GM12878 (cell line): ENCODE measurements around the gene GPT2. TPM values are rescaled to one million over a fixed set of nuclear protein-coding genes. Genes with fewer than 3 reads are reported as not detected.
A peak's percentile ranks its signal among the peaks of the same experiment; 100 is the strongest.

ENCODE experiments used
- ATAC-seq: fragments of 200-7000 bp; cut with Tn5 transposase; 3 replicates; pipeline ENCODE4 v1.9.1; 2020; ENCODE audit warnings: mild to moderate bottlenecking, moderate library complexity
- BruUV-seq: library from RNA; stranded (reverse); fragments of 400-500 nt; replicated peaks from 2 replicates; lab custom pipeline; 2021; lab: Mats Ljungman, UMichigan
- CTCF ChIA-PET: fragments of 300-600 bp; sonication (Branson Sonifier 250); formaldehyde crosslinking; extraction: SDS; loops from one replicate; lab custom pipeline; 2021; ENCODE audit warnings: inconsistent platforms; lab: Yijun Ruan, JAX
- POLR2A ChIA-PET: fragments of 350-600 bp; formaldehyde crosslinking; extraction: SDS; loops from one replicate; lab custom pipeline; 2021; ENCODE audit warnings: inconsistent platforms; lab: Charles Lee
- RAD21 ChIA-PET: fragments of 300-600 bp; sonication (Branson Sonifier 250); formaldehyde crosslinking; loops from one replicate; lab custom pipeline; 2023; ENCODE audit warnings: antibody characterized with exemption; ENCODE audit not compliant: unreplicated experiment; lab: Charles Lee
- SMC1A ChIA-PET: fragments of 300-600 bp; sonication (Branson Sonifier 250); formaldehyde crosslinking; loops from one replicate; lab custom pipeline; 2023; ENCODE audit not compliant: unreplicated experiment, uncharacterized antibody; lab: Charles Lee
- DNase-seq: peaks from one replicate; pipeline ENCODE4 v3.0.0-alpha.2; 2011; ENCODE audit warnings: low read depth, low spot score
- FAIRE-seq: peaks from 3 replicates; lab custom pipeline; 2011; peaks lifted over from hg19 to GRCh38; lab: Jason Lieb, UNC
- H2AFZ ChIP-seq: 2 replicates; pipeline ENCODE4 v1.6.0; 2011; ENCODE audit warnings: low read depth, low read length, control low read depth; ENCODE audit not compliant: control insufficient read depth
- H3K27ac ChIP-seq: 2 replicates; pipeline ENCODE4 v1.5.1; 2011; ENCODE audit warnings: control low read depth; ENCODE audit not compliant: control insufficient read depth, insufficient read depth
- H3K27me3 ChIP-seq, 2 experiments: replicated peaks in 1 of 2; 2 replicates each; pipeline versions ENCODE4 v1.6.0 to v1.6.1; 2011; ENCODE audit warnings: low read length in 1 of 2; ENCODE audit not compliant: control insufficient read depth in 2 of 2, insufficient read depth in 2 of 2
- H3K36me3 ChIP-seq, 2 experiments: 2 replicates each; pipeline ENCODE4 v1.5.1; 2011; ENCODE audit warnings: low read length in 1 of 2; ENCODE audit not compliant: control insufficient read depth in 2 of 2, insufficient read depth in 2 of 2
- H3K4me1 ChIP-seq: 2 replicates; pipeline ENCODE4 v1.6.1; 2011; ENCODE audit warnings: mild to moderate bottlenecking, low read length, moderate library complexity, mixed read lengths; ENCODE audit not compliant: control insufficient read depth, insufficient read depth
- H3K4me2 ChIP-seq: 2 replicates; pipeline ENCODE4 v1.6.0; 2011; ENCODE audit warnings: control low read depth; ENCODE audit not compliant: control insufficient read depth, insufficient read depth
- H3K4me3 ChIP-seq: fragments of 200-600 bp; sonication (generic); 2 replicates; pipeline ENCODE4 v1.5.1; 2016
- H3K79me2 ChIP-seq: 2 replicates; pipeline ENCODE4 v1.6.0; 2011; ENCODE audit warnings: low read length; ENCODE audit not compliant: control insufficient read depth, insufficient read depth
- H3K9ac ChIP-seq: 2 replicates; pipeline ENCODE4 v1.8.0; 2011; ENCODE audit warnings: low read length, control low read depth, mixed read lengths; ENCODE audit not compliant: control insufficient read depth, insufficient read depth
- H3K9me3 ChIP-seq: replicated peaks from 3 replicates; pipeline ENCODE4 v1.5.1; 2011; ENCODE audit warnings: mild to moderate bottlenecking, low read length; ENCODE audit not compliant: control insufficient read depth, insufficient read depth
- H4K20me1 ChIP-seq: 2 replicates; pipeline ENCODE4 v1.6.0; 2011; ENCODE audit not compliant: control insufficient read depth, insufficient read depth
- ATF7 ChIP-seq: fragments of 450-650 bp; IDR thresholded peaks from 2 replicates; pipeline ENCODE4 v1.6.1; 2016; ENCODE audit warnings: low read depth, mild to moderate bottlenecking
- CREB1 ChIP-seq: IDR thresholded peaks from 2 replicates; pipeline ENCODE4 v1.6.1; 2012; ENCODE audit warnings: low read depth, mild to moderate bottlenecking, inconsistent platforms
- CREM ChIP-seq: IDR thresholded peaks from 2 replicates; pipeline ENCODE4 v1.6.1; 2014; ENCODE audit warnings: antibody characterized with exemption, low read depth
- EED ChIP-seq: sonication (generic); IDR thresholded peaks from 2 replicates; pipeline ENCODE4 v1.6.1; 2016; ENCODE audit warnings: antibody characterized with exemption, low read depth
- FOXM1 ChIP-seq: IDR thresholded peaks from 2 replicates; pipeline ENCODE4 v1.6.1; 2012; ENCODE audit warnings: low read depth, mild to moderate bottlenecking, inconsistent platforms, low read length, moderate library complexity
- GABPA ChIP-seq: IDR thresholded peaks from 2 replicates; pipeline ENCODE4 v1.6.1; 2014; ENCODE audit warnings: antibody characterized with exemption, low read depth, mild to moderate bottlenecking, inconsistent platforms
- IKZF2 ChIP-seq, 2 experiments: fragments of 450-650 bp; IDR thresholded peaks; 2 replicates each; pipeline ENCODE4 v1.6.1; 2017; ENCODE audit warnings: mild to moderate bottlenecking in 2 of 2, moderate library complexity in 2 of 2
- JUNB ChIP-seq: IDR thresholded peaks from 2 replicates; pipeline ENCODE4 v1.6.1; 2016; ENCODE audit warnings: antibody characterized with exemption, mild to moderate bottlenecking
- MEF2B ChIP-seq: fragments of 450-650 bp; IDR thresholded peaks from 2 replicates; pipeline ENCODE4 v1.6.1; 2018; ENCODE audit warnings: mild to moderate bottlenecking, moderate library complexity; ENCODE audit not compliant: partially characterized antibody, poor library complexity, severe bottlenecking
- NBN ChIP-seq: fragments of 450-650 bp; IDR thresholded peaks from 2 replicates; pipeline ENCODE4 v1.6.1; 2016
- NFIC ChIP-seq: IDR thresholded peaks from 2 replicates; pipeline ENCODE4 v1.6.1; 2012; ENCODE audit warnings: low read depth, mild to moderate bottlenecking, inconsistent platforms, low read length, moderate library complexity
- NFYA ChIP-seq: IDR thresholded peaks from 2 replicates; pipeline ENCODE4 v1.6.1; 2011; ENCODE audit warnings: low read depth, mild to moderate bottlenecking, low read length, improper control_type of control experiment, borderline replicate concordance
- RUNX3 ChIP-seq: IDR thresholded peaks from 2 replicates; pipeline ENCODE4 v1.6.1; 2012; ENCODE audit warnings: low read length, inconsistent platforms
- SUPT20H ChIP-seq: IDR thresholded peaks from 2 replicates; pipeline ENCODE4 v1.6.1; 2011; ENCODE audit warnings: low read depth, mild to moderate bottlenecking, low read length, moderate library complexity, borderline replicate concordance; ENCODE audit not compliant: control insufficient read depth
- ZNF384 ChIP-seq: IDR thresholded peaks from 2 replicates; pipeline ENCODE4 v1.6.1; 2012; ENCODE audit warnings: low read depth, mild to moderate bottlenecking, low read length, improper control_type of control experiment, borderline replicate concordance
- WGBS: methylation state at CpG from one replicate; pipeline ENCODE4 v1.1.6; 2016; ENCODE audit warnings: low lambda C conversion rate; ENCODE audit not compliant: insufficient replicate concordance, insufficient coverage; ENCODE audit errors: missing lambda C conversion rate; 5-methylcytosine and 5-hydroxymethylcytosine counted together
- in situ Hi-C: fragments of 300-500 bp; cut with MboI; formaldehyde crosslinking; loops from 9 replicates; pipeline ENCODE4 v1.14.3; 2018; ENCODE audit warnings: mixed read lengths
- intact Hi-C: fragments of 100-400 bp; cut with micrococcal nuclease; formaldehyde crosslinking; loops from one replicate; pipeline ENCODE4 v1.14.2; 2022; ENCODE audit not compliant: unreplicated experiment
- polyA plus RNA-seq, 11 experiments: library from polyadenylated mRNA; depleted of rRNA in 4 of 11; unstranded in 6 of 11; stranded (reverse) in 5 of 11; fragments of >200 nt; fragmentation: Nextera tagmentation in 4 of 11; fragmentation: Illumina TruSeq in 1 of 11; extraction: Ambion mirVana in 4 of 11; extraction: Trizol in 1 of 11; gene quantifications; 1 replicate in 1 of 11; 2 replicates in 10 of 11; pipeline versions ENCODE4 v1.2.1 to v1.2.3, GENCODE V29; 2011 to 2016; ENCODE audit warnings: inconsistent platforms in 2 of 11, missing spikeins in 2 of 11, low read depth in 1 of 11
- total RNA-seq, 4 experiments: library from RNA; depleted of rRNA in 3 of 4; stranded (reverse); fragments of >200 nt in 3 of 4; fragmentation: Illumina TruSeq in 1 of 4; extraction: Trizol in 1 of 4; gene quantifications; 2 replicates each; pipeline versions ENCODE4 v1.2.1 to v1.2.3, GENCODE V29; 2013 to 2021
- TF ChIP-seq, protein P1 (sequence below): fragments of 450-650 bp; IDR thresholded peaks from 2 replicates; pipeline ENCODE4 v1.6.1; 2017; ENCODE audit warnings: low read depth, mild to moderate bottlenecking, moderate library complexity
- TF ChIP-seq, protein P2 (sequence below): IDR thresholded peaks from 2 replicates; pipeline ENCODE4 v1.6.1; 2012; ENCODE audit warnings: low read length, inconsistent platforms
- TF ChIP-seq, protein P3 (sequence below): fragments of 450-650 bp; IDR thresholded peaks from 2 replicates; pipeline ENCODE4 v1.6.1; 2017; ENCODE audit warnings: antibody characterized with exemption, mild to moderate bottlenecking, moderate library complexity

Gene GPT2
- total and polyA plus RNA-seq, 10 of the 15 experiments (the other 5 are each of a cell fraction or from before 2014, with no cell fraction given), result 0.45 to 9.9 (median 4.3) TPM

DNA sequence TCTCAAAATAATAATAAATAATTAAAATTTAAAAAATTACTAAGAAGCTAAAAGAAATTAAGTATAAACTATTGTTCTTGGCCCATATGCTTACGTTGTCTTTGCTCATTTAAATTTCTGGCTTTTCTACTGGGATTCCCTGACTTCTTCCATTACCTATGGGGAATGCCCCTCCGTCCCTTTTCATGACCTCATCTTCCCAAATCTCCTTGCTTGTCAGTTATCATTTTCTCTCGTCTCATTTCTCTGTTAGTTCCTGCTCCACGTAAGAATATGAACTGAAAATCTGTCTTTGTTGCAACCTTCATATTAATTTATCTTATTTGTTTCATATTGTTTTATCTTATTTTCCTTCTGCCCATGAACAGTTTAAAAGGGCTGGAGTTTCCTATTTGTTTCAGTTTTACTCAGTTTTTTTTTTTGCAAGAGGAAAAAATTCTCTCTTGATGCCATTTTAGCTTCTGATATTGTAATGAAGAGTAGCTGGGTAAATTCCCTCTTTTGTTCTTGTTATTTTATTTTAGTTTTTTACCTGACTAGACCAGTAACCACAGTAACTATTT is 91.8 kb downstream of the GPT2 start:
- no peaks in the 10 kb centered on the region for H3K9me3 ChIP-seq
- intact Hi-C loops, result no loop called here
- FAIRE-seq, result no peak
- H2AFZ ChIP-seq, result peak overlapping the region; percentile 86
- peaks cover 41% of the 10 kb centered on the region for H3K79me2 ChIP-seq
- H3K27me3 ChIP-seq, result no peaks in the 10 kb centered on the region
- H3K4me1 ChIP-seq, result peaks cover 23% of the 10 kb centered on the region
- H3K27ac ChIP-seq, result peak overlapping the region; percentile 89
- peak overlapping the region; percentile 0; the same call in 1 of the 2 replicates for H3K4me3 ChIP-seq
- H3K4me2 ChIP-seq, result peak overlapping the region; percentile 96; the same call in 1 of the 2 replicates
- in situ Hi-C loops, result no loop called here
- BruUV-seq, result no TSS peak
- H4K20me1 ChIP-seq, result no peaks in the 10 kb centered on the region
- CTCF ChIA-PET, result interaction anchor here (0.6 to 3.1 kb wide), 4 partner anchors 20 to 303 kb away, joined by 3 to 17 read pairs (median 4); no protein-coding TSS in a partner anchor
- WGBS, result 1% methylated on average over 4 of the region's 4 CpGs
- no peaks in the 10 kb centered on the region for H3K36me3 ChIP-seq
- RAD21 ChIA-PET, result interaction anchor here (0.7 to 4.6 kb wide), 5 partner anchors 42 to 1125 kb away, joined by 3 to 29 read pairs (median 5); partner anchors contain the start of gene NETO2
- ATAC-seq, result no peak
- DNase-seq, result no peak
- POLR2A ChIA-PET, result interaction anchor here (0.6 to 1.6 kb wide), 5 partner anchors 10 to 160 kb away, joined by 3 to 7 read pairs (median 5); no protein-coding TSS in a partner anchor
- H3K9ac ChIP-seq, result peak overlapping the region; percentile 62
- SMC1A ChIA-PET, result interaction anchor here (1.0 to 4.2 kb wide), 6 partner anchors 11 to 166 kb away, joined by 3 to 31 read pairs (median 4); no protein-coding TSS in a partner anchor
- TF ChIP-seq CREM, result 0 out of 2 replicates have a peak, but pooled peaks have one; percentile 11
- peak; percentile 37; the same call in 1 of the 2 replicates for TF ChIP-seq RUNX3
- TF ChIP-seq, protein P1, sequence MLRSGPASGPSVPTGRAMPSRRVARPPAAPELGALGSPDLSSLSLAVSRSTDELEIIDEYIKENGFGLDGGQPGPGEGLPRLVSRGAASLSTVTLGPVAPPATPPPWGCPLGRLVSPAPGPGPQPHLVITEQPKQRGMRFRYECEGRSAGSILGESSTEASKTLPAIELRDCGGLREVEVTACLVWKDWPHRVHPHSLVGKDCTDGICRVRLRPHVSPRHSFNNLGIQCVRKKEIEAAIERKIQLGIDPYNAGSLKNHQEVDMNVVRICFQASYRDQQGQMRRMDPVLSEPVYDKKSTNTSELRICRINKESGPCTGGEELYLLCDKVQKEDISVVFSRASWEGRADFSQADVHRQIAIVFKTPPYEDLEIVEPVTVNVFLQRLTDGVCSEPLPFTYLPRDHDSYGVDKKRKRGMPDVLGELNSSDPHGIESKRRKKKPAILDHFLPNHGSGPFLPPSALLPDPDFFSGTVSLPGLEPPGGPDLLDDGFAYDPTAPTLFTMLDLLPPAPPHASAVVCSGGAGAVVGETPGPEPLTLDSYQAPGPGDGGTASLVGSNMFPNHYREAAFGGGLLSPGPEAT, result peak; percentile 42; the same call in 1 of the 2 replicates
- peak; percentile 28; the same call in 1 of the 2 replicates for TF ChIP-seq CREB1
- peak; percentile 76 for TF ChIP-seq NFIC
- TF ChIP-seq MEF2B, result no peak
- no peak for TF ChIP-seq GABPA
- 0 out of 2 replicates have a peak, but pooled peaks have one; percentile 8 for TF ChIP-seq FOXM1
- TF ChIP-seq, protein P2, sequence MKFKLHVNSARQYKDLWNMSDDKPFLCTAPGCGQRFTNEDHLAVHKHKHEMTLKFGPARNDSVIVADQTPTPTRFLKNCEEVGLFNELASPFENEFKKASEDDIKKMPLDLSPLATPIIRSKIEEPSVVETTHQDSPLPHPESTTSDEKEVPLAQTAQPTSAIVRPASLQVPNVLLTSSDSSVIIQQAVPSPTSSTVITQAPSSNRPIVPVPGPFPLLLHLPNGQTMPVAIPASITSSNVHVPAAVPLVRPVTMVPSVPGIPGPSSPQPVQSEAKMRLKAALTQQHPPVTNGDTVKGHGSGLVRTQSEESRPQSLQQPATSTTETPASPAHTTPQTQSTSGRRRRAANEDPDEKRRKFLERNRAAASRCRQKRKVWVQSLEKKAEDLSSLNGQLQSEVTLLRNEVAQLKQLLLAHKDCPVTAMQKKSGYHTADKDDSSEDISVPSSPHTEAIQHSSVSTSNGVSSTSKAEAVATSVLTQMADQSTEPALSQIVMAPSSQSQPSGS, result peak; percentile 30; the same call in 1 of the 2 replicates
- TF ChIP-seq, protein P3, sequence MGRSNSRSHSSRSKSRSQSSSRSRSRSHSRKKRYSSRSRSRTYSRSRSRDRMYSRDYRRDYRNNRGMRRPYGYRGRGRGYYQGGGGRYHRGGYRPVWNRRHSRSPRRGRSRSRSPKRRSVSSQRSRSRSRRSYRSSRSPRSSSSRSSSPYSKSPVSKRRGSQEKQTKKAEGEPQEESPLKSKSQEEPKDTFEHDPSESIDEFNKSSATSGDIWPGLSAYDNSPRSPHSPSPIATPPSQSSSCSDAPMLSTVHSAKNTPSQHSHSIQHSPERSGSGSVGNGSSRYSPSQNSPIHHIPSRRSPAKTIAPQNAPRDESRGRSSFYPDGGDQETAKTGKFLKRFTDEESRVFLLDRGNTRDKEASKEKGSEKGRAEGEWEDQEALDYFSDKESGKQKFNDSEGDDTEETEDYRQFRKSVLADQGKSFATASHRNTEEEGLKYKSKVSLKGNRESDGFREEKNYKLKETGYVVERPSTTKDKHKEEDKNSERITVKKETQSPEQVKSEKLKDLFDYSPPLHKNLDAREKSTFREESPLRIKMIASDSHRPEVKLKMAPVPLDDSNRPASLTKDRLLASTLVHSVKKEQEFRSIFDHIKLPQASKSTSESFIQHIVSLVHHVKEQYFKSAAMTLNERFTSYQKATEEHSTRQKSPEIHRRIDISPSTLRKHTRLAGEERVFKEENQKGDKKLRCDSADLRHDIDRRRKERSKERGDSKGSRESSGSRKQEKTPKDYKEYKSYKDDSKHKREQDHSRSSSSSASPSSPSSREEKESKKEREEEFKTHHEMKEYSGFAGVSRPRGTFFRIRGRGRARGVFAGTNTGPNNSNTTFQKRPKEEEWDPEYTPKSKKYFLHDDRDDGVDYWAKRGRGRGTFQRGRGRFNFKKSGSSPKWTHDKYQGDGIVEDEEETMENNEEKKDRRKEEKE, result no peak
- TF ChIP-seq IKZF2 (IDR thresholded peaks at IDR 0.05), result peak; percentile 53 to 60; a peak in 2 of 4 replicates
- peak; percentile 31; the same call in 1 of the 2 replicates for TF ChIP-seq ZNF384
- no peak for TF ChIP-seq NFYA
- TF ChIP-seq SUPT20H, result no peak
- peak; percentile 87 for TF ChIP-seq ATF7
- TF ChIP-seq JUNB, result peak; percentile 64; the same call in 1 of the 2 replicates
- TF ChIP-seq NBN, result 0 out of 2 replicates have a peak, but pooled peaks have one; percentile 31
- peak; percentile 53; the same call in 1 of the 2 replicates for TF ChIP-seq EED
